ENCODE data around the gene MPND.

The MPND gene

DNA sequence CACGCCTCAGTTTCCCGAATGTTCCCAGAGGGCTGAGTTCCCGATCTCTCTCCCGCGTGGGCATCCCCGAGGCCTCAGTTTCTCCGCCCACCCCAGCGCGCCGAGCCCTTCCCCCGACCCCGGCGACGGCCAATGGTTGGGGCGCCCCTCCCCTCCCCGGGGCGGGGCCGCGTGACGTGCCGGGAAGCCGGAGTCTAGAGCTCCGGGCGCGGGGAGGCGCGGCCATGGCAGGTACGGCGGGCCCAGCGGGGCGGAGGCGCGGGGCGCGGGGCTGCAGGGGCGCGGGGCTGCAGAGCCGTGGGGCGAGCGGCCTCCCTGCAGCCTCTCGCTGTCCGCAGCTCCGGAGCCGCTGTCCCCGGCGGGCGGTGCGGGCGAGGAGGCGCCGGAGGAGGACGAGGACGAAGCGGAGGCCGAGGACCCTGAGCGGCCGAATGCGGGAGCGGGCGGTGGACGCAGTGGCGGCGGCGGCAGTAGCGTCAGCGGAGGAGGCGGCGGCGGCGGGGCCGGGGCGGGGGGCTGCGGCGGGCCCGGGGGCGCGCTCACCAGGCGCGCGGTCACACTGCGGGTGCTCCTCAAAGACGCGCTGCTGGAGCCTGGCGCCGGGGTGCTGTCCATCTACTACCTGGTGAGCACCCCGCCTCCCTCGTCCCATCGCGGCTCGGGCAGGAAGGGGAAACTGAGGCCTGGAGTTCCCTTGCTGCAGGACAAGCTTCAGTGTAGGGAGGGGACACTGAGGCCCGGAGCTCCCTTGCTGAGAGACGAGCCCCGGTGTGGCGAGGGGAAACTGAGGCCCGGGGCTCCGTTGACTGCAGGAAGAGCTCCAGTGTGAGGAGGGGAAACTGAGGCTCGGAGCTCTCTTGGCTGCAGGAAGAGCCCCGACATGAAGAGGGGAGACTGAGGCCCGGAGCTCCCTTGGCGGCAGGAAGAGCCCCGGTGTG is at the start of gene MPND:
TSS of gene MPND (plus strand) at position 193 of the 938 bp plus-strand sequence. CDS start at position 225, 32 bp downstream.
- DNase-seq (ENCODE audit: low spot score): peak; percentile 95

DNA sequence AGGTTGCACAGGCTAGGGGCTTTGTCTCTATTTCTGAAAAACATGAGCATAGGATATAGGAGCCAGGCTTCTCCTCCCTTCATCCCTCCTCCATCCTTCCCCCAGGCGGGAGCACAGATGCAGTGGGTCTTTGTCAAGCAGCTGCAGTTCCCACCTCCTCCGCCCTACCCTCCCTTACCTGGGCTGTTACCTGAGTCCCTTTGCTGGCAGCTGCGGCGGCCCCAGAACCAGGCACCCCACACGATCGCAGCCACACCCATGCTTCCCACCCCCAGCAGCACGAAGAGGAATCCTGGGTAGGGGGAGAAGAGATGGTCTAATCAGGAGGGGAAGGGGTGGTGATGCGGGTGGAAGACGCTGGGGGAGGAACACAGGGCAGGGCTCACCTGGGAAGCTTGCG is 49.0 kb upstream of the MPND start:
- DNase-seq (ENCODE audit: low spot score): no peak

- DNase-seq (ENCODE audit: low spot score): peak; percentile 95
These were observed 47.2 kb upstream of the MPND start for GRCh38 chr19:4295972-4296771.

DNA sequence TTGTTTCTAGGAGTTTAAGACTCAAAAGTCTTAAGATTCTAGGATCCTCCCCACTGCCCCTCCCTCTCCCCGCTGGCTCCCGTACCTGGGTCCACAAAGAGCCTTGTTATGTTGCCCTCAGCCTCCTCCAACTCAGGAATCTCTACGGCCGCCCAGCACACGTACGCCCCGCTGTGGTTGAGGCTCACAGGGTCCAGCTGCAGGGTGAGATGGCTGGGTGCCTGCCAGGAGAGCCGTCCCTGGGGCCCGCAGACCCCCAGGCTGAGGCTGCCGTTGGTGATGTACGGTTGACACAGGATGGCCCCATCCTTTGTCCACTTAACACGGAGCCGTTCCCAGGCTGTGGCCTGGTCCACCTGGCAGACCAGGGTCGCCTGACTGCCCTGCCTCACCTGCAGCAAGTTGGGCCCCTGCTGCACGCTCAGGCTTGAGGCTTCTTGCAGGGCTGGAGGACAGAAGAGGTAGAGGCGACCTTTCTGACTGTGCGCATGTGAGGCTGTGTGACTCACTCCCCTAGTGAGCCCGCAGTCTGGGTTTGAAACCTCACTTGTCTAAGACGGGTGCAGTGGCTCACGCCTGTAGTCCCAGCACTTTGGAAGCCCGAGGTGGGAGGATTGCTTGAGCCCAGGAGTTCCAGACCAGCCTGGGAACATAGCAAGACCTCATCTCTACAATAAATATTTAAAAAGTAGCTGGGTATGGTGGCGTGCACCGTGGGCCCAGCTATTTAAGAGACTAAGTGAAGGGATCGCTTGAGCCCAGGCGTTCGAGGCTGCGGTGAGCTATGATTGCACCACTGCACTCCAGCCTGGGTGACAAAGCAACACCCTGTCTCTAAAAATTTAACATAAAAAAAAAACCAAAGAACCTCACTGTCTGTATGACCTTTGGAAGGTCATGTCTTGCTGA is 45.2 kb upstream of the MPND start:
- DNase-seq (ENCODE audit: low spot score): no peak

DNA sequence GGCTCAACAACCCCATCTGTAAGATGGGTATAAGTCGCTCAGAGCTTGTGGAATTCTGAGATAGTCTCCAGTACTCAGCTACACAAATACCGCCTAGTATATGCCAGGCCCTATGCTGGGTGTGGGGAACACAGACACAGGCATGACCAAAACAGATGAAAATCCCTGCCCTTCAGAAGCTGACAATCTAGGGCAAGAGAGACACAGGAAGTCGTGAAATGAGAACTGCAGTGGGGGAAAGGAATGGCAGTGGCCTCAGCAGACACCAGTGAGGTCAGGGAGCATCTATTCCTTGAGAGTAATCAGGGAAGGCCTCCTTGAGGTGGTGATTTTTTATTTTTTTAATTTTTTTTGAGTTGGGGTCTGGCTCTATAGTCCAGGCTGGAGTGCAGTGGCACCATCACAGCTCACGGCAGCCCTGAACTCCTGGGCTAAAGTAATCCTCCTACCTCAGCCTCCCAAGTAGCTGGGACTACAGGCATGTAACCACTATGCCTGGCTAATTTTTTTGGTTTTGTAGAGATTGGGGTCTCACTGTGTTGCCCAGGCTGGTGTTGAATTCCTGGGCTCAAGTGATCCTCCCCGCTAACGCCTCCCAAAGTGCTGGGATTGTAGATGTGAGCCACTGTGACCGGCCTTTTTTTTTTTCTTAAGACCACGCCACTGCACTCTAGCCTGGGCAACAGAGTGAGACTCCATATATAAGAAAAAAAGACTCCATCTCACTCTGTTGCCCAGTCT is 44.4 kb upstream of the MPND start:
- DNase-seq (ENCODE audit: low spot score): no peak

GRCh38 chr19:4300589-4300988 is 42.8 kb upstream of the MPND start:
- no peak for DNase-seq (ENCODE audit: low spot score)

DNA sequence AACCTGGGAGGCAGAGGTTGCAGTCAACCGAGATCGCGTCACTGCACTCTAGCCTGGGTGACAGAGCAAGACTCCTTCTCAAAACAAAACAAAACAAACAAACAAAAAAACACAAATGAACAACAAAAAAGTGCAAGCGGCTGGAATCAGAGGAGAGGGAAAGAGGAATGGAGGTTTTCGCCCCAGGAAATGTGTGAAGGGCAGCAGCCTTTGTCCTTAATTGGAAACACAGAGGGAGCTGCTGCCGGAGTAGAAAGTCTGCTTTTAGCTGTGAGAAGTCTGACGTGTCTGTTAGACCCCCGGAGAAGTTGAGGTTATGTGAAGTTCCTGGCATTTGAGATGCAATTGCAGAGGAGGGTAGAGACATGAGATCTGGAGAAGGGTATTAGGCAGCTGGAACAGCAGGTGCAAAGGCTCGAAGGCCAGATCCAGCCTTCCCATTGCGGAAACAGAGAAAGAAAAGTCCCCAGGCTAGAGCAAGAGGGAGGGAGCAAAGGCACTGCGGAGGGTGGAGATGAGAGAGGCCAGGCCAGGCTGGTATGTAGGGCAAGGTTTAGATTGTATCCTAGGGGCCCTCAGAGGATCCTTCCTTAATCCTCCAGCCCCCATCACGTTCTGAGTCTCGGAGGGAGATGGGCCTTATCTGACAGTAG is 41.6 kb upstream of the MPND start:
- DNase-seq (ENCODE audit: low spot score): no peak

GRCh38 chr19:4302243-4302640 is 41.1 kb upstream of the MPND start, which contains the start of gene TMIGD2:
Gene TMIGD2, minus strand, starts transcription at chr19:4302389. Its CDS starts 4 bp downstream, at chr19:4302385.
- DNase-seq (ENCODE audit: low spot score): no peak

- DNase-seq (ENCODE audit: low spot score): no peak
These were observed 39.4 kb upstream of the MPND start for GRCh38 chr19:4303819-4304537.

GRCh38 chr19:4304538-4305256 is 38.7 kb upstream of the MPND start, which contains the start of gene FSD1:
Gene FSD1, plus strand, starts transcription at chr19:4304598. Its CDS starts 149 bp downstream, at chr19:4304747.
- peak; percentile 99 for DNase-seq (ENCODE audit: low spot score)

DNA sequence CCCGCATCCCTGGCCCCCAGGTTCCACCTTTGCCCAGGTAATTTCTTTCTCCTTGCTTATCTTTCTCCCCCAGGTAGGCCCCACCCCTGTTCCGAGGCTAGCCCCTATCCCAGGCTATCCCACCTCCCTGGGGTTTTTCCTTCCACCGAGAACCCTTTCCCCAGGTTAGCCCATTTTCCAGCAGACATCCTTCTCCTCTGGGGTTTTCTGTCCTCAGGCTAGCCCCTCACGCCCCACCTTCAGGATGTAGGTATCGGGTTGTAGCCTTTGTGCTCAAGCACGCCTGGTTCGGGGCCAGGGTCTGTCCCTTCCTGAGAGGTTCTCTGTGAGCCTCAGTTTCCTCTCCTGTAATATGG is 38.1 kb upstream of the MPND start:
- DNase-seq (ENCODE audit: low spot score): no peak

GRCh38 chr19:4305659-4306058 is 37.7 kb upstream of the MPND start:
- DNase-seq (ENCODE audit: low spot score): no peak

DNA sequence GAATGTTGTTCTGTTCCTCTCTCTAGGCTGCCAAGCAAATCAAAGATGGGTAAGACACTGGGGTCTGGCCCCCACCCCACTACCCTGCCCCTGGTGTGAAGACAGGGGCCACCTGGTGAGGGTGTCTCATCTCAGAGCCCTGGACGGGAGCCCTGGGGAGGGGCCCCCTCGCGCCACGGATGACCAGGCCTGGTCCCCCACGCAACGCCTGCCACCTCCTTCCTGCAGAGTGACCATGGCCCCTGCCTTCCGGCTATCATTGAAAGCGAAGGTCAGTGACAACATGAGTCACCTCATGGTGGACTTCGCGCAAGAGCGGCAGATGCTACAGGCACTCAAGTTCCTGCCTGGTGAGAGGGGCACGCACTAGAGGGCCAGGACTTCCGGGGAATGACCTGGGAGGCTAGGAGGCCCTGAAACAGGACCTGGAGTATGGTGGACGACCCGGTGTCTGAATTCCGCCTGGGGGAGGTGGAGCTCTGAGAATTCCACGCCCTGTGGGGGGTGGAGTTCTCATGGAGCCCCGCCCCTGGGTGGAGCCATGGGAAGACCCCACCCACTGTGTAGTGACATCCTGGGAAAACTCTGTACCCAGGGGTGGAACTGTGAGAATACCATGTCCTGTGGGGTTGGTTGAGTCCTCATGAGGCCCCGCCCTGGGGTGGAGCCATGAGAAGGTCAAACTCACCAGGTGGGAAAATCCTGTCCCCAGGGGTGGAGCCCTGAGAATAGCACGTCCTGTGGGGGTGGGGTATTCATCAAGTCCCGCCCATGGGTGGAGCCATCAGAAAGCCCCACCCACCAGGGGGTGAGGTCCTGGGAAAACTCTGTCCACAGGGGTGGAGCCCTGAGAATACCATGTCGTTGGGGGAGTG is 32.9 kb upstream of the MPND start:
- DNase-seq (ENCODE audit: low spot score): peak; percentile 50

GRCh38 chr19:4313847-4314490 is 29.4 kb upstream of the MPND start:
- DNase-seq (ENCODE audit: low spot score): no peak

DNA sequence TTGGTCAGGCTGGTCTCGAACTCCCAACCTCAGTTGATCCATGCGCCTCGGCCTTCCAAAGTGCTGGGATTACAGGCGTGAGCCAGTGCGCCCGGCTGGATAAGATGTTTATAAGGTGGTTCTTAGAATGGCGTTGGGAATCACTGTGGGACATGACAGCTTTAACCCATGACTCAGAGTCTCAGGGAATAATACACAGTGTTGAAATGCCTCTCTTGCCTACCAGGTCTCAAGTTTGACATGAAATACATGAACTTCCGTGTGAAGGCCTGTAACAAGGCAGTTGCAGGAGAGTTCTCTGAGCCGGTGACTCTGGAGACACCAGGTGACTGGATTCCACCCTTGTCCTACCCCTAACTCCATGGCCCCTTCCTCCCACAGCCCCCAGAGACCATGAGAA is 26.4 kb upstream of the MPND start:
- no peak for DNase-seq (ENCODE audit: low spot score)

DNA sequence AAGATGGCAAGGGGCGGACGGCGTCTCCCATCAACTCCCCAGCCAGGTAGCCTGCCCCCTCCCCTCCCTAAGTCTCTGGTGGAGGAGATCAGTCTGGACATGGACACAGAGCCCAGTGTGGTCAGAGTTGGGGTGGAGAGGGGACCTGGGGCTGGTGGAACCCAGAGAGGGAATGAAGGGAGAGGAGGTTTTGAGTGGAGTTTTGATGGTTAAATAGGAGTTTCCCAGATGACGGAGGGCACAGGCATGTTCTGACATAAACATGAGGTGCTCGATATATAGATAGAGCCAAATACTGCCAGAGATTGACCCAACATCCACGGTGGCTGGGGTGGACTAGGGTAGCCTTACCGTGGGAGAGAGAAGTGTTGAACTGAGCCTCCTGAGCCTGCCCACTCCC is 24.9 kb upstream of the MPND start:
- no peak for DNase-seq (ENCODE audit: low spot score)

DNA sequence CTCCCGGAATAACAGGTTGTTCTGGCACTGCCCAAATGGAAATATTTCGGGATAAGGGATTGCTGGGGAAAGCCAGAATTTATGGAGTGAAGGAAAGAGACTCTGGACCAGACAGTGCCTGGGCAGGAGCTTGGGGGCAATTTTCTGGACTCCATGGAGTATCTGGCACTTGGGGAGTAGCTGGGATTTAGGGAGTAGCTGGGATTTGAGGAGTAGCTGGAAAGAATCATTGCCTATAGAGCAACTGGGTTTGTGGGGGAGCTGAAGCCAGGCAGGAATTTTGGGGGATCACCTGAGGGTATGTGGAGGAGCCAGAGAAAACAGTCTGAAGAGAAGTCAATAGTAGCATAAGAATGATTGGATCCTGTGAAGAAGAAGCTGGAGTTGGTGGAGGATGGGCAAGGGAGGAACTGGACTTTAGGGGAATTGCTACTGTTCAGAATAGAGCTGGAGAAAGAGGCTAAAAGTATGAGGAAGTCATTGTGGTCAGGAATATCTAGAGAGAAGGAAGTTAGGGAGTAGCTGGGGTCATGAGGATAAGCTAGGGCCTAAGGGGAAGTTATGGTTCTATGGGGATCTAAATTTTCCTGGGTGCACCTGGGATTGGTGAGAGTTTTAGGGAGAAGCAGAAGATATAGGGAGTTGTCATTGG is 24.2 kb upstream of the MPND start:
- no peak for DNase-seq (ENCODE audit: low spot score)
